NCI-H345 treated with DMSO at 0.1 percent for 48 hours (cell line): ENCODE results near the gene CRYM.
A peak's percentile ranks its signal among the peaks of the same experiment; 100 is the strongest.
"Not testable (repeated sequence)": the region's sequence is repeated elsewhere in the genome, so short reads cannot be mapped to it uniquely, and the experiment has no call there.

Experiments
- DNase-seq: peaks from one replicate; lab custom pipeline; 2025; ENCODE audit not compliant: unreplicated experiment; lab: John Stamatoyannopoulos, UW

CRYM gene

DNA sequence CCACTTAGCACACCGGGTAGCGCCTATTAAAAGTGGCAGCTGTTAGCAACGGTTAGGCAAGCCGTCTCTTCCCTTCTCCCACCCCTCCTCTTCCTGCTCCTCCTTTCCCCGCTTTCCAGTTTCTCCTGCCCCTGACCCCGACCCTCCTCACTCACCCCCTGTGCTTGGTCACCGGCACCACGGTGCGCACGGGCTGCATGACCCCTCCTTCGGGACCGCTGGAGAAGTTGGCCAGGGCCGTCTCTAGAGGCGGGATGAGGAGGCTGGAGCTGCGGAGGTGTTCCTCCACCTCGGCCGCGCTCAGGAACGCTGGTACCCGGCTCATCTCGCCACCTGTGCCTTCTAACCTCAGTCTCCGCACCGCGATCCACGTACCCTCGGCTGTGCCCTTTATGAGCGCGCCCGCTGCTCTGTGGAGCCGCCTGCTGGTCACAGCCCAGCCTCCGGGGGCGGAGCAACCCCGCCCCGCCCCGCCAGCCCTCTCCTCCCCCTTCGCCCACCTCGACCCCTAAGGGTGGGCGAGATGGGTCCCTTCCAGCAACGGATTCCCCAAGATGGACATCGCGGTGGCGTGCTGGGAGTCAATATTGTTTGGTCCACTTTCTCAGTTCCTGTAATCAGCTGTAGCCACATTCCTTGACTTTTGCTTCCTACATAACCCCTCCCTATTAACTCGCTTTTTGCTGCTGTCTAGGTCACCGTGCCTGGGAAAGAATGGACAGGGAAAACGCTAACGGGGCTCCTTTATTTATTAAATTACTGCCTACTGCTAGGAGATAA, at the start of gene CRYM:
Gene CRYM (minus strand): TSS at position 364 of the 780 bp plus-strand sequence. CDS start 39 bp downstream, at position 325.
- peak; percentile 58 for DNase-seq

DNA sequence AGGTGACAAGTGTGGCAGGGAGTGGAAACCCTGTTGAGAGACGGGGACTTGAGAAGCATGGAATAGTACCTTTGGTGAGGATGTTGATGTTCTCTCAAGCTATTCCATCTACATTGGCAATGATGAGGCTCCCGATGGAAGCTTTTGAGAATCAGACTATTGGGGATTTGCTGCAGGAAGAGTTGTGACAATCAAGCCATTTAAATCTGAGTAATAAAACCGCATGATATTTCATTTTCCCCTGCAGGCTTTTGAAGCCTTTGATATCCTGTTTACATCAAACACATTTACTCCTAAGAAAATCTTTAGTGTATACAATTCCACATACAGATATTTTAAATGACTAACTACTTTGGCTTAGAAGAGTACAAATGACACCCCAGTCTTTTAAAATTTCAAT, 49.0 kb upstream of the CRYM start:
- no peak for DNase-seq

DNA sequence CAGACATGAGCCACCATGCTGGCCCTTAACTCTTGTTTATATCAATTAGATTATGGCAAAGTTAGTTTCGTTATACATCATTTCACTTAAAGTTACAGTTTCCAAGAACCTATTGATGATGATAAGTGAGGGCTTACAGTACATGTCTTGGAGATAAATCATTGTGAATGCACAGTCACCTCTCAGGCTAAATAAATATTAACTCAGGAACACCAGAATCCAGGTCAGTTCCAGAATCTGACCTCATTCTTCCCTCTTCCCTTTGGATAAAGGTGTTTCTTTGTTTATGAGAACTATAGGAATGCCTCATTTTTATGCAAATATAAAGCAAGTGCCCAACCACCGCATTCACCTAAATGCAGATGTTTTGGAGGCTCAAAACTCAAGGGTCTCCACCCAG, 48.4 kb upstream of the CRYM start:
- no peak for DNase-seq

DNA sequence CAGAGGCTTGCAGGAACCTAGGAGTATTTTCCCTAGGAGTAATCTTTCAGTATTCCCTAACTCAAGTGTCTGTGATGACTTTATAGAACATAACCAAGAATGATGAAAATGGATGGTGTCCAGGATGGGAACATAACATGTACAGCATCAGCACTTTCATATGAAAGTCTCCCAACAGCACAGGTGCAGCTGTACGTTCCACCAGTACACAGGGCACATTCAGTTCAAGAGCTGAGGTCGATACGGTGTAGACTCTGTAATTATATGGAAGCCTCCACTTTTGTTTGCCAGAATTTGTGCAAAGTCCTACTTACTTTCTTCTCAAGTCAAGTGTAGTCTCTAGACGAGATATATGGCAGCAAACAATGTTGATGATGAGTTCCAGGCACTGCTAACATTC, 46.2 kb upstream of the CRYM start:
- no peak for DNase-seq

DNA sequence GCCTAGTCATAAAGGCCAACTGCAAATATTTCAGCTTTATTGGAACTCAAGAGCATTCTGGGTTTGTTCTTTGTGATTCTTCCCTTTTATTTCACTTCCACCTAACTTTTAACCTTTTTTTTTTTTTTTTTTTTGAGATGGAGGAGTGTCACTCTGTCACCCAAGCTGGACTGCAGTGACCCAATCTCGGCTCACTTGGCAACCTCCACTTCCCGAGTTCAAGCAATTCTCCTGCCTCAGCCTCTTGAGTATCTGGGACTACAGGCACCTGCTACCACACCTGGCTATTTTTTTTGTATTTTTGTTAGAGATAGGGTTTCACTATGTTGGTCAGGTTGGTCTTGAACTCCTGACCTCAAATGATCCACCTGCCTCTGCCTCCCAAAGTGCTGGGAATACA, 44.2 kb upstream of the CRYM start:
- DNase-seq, result not testable (repeated sequence)

DNA sequence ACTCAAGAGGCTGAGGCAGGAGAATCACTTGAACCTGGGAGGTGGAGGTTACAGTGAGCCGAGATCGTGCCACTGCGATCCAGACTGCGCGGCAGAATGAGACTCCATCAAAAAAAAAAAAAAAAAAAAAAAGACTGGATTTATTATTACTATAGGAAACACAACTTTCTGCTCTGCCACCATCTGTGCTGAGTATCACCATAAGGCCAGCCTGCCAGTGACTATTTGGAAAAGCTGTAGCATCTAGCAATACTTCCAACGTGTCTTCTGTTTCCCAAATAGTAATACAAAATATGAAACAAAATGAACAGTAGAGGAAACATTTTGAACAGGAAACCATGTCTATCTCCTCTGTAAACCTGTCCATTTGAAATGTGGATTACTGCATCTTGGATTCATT, 43.6 kb upstream of the CRYM start:
- DNase-seq, result no peak

DNA sequence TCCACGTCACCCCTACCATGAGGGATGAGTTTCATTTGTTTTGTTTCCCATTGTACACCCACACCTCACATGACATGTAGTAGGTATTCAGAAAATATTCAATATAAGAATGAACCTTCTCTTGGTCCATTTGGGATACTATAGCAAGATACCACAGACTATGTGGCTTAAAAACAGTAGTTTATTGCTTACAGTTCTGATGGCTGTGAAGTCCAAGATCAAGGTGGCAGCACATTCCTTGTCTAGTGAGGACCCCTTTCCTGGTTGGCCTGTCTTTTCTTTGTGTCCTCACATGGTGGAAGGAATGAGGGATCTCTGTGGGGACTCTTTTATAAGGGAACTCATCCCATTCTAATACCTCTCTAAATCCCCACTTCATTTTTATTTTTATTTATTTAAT, 36.2 kb upstream of the CRYM start:
- DNase-seq, result no peak

DNA sequence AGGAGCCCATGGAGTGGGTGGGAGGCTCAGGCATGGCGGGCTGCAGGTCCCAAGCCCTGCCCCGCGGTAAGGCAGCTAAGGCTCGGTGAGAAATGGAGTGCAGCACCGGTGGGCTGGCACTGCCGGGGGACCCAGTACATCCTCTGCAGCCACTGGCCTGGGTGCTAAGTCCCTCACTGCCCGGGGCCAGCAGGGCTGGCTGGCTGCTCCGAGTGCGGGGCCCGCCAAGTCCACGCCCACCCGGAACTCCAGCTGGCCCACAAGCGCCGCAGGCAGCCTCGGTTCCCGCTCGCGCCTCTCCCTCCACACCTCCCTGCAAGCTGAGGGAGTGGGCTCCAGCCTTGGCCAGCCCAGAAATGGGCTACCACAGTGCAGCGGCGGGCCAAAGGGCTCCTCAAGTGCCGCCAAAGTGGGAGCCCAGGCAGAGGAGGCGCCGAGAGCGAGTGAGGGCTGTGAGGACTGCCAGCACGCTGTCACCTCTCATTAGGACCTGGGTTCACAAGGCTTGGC, 34.8 kb upstream of the CRYM start:
- not testable (repeated sequence) for DNase-seq

DNA sequence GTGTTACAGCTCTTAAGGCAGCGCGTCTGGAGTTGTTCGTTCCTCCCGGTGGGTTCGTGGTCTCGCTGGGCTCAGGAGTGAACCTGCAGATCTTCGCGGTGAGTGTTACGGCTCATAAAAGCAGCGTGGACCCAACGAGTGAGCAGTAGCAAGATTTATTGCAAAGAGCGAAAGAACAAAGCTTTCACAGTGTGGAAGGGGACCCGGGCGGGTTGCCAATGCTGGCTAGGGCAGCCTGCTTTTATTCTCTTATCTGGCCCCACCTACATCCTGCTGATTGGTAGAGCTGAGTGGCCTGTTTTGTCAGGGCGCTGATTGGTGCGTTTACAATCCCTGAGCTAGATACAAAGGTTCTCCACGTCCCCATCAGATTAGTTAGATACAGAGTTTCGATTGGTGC, 34.0 kb upstream of the CRYM start:
- not testable (repeated sequence) for DNase-seq

DNA sequence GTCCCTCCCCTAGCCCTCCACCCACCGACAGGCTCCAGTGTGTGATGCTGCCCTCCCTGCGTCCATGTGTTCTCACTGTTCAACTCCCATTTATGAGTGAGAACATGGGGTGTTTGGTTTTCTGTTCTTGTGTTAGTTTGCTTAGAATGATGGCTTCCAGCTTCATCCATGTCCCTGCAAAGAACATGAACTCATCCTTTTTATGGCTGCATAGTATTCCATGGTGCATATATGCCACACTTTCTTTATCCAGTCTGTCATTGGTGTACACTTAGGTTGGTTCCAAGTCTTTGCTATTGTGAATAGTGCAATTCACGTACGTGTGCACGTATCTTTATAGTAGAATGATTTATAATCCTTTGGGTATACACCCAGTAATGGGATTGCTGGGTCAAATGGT, 28.6 kb upstream of the CRYM start:
- DNase-seq, result not testable (repeated sequence)

DNA sequence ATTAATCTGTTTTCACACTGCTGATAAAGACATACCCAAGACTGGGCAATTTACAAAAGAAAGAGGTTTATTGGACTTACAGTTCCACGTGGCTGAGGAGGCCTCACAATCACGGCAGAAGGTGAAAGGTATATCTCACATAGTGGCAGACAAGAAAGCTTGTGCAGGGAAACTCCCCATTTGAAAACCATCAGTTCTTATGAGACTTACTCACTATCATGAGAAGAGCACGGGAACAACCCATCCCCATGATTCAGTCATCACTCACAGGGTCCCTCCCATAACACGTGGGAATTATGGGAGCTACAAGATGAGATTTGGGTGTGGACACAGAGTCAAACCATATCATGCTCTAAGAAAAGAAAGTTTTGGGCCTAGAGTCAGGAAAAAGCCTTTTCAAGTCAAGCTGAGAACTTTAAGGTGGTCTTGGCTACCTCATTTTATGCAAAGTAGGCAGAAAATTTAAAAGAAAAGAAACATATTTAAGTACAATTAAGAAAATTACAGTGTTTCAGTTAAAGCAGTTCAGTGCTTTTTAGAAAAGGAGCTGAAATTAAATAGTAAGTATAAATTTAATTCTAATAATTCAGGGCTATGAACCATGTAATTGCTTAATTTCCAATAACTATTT, 24.9 kb upstream of the CRYM start:
- DNase-seq, result no peak

DNA sequence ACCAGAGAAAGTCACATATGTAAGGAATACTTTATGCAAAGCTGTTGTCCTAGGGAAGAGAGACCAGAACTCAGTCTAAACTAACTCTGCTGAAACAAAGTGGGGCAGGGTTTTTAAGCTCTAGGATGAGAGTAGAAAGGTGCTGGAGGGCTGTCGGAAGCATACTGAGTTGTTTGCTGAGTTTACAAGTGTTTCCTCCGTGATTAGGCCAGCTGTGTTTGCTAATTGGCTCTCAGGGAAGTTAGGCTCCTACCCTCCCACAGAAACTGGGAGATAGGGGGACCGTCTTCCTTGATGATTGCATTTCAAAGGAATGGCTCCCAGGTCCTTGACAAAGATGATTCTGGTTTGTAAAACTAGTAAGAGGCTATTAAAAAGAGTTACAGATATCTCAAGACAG, 24.4 kb upstream of the CRYM start:
- no peak for DNase-seq

DNA sequence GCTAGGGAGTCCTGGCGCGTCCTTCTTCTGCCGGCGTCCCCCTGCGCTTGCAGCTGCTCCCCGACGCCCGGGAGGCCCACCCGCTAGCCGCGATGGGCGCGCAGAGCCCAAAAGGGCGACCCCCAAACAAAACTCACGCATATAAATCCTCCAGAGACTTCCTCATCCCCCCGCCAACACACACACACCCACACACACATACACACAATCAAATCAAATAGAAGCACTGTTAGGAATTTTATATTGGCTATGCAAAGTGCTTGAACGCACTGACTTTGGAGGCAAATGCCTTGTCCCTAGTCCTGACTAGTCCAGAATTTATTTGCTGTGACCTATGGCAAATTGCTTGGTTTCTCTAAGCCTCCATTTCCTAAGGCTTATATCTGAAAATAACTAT, 23.8 kb upstream of the CRYM start:
- no peak for DNase-seq

DNA sequence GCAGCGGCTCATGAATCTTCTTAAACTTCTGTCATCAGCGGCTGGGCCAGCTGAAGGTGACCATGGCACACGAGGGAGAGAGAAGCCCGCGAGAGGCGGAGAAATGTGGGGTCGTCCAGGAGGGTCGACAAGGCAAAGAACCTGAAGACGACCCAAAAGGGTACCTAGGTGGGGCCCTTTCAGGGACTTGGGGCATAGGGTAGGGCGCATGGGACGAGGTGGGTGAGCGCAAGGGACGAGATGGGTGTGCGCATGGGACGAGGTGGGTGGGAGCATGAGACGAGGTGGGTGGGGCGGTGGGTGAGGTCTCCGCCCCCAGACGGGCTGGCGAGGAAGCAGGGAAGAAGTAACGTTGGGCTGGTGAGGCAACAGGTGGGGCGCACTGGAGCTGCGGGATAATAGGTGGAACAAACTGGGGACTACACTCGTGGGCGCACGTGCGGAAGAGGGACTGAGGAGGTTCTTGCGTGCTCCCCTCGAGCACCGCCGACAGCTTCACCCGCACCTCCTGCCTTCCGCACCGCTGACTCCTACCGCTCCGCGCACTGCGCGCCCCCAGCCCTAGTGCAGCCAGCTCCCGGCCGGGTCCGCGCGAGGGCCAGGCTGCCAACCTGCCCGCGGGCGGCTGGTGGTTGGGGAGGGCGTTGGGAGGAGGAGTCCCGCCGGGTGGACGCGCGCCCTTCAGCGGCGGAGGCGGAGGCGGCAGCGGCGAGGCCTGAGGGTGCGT, 23.2 kb upstream of the CRYM start:
- DNase-seq, result peak; percentile 57

DNA sequence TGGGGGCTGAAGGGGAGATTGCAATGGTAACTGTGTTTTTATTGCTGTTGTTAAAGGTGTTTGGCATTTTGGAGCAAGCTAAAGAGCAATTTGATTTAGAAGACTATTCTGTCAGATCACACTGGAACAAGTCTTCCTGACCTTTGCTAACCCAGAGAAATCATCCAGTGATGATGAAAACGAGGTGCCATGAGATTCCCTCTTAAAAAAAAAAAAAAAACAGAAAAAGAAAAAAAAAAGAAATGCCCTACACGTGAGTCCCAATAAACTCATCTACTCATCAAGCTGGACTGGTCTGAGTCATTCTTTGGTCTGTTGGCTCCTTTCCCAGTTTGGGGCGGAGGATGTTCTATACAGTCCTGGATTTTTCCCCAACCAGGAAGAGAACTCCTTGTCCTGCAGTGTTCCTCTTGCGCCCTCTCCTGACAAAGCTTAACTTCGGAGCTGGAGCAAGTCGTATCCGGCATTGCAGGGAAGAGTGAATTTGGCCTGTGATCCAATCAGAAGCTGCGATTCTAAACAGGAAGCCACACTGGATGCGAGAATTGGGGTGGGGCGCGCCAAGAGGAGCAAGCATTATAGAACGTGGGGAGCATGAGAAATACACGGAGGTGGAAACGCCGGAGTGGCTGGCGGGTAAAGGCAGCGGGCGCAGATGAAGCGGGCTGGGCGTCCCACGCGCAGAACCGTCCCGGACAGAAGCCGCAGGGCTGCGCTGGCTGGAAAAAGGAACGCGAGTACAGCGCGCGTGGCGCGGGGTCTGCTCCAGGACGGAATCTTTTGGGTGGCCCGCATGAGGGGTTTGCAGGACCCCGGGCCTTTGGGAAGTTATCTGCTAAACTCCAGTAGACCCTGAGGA, 22.4 kb upstream of the CRYM start:
- peak; percentile 93 for DNase-seq

DNA sequence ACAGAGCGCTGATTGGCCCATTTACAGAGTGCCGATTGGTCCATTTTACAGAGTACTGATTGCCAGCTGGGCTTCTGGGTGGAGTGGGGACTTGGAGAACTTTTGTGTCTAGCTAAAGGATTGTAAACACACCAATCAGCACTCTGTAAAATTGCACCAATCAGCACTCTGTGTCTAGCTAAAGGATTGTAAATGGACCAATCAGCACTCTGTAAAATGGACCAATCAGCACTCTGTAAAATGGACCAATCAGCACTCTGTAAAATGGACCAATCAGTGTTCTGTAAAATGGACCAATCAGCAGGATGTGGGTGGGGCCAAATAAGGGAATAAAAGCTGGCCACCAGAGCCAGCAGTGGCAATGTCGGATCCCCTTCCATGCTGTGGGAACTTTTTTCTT, 11.7 kb upstream of the CRYM start:
- not testable (repeated sequence) for DNase-seq

DNA sequence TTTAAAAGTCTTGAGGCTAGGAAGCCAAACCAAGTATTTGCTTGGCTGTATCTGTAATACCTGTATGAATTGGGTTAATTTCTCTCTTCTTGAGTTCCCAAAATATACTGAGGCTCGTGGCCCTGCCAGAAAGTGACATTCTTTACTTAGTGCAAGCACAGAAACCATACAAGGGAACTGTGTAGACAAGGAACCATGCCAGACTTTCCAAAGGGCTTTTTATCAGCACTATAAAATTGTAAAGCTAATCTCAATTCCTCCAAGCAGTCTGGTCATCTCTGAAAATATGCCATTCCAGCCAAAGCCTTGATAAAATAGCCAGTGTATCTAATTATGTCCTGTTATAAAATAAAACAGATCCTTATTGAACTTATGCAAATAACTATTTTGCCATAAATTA, 7.2 kb upstream of the CRYM start:
- no peak for DNase-seq

DNA sequence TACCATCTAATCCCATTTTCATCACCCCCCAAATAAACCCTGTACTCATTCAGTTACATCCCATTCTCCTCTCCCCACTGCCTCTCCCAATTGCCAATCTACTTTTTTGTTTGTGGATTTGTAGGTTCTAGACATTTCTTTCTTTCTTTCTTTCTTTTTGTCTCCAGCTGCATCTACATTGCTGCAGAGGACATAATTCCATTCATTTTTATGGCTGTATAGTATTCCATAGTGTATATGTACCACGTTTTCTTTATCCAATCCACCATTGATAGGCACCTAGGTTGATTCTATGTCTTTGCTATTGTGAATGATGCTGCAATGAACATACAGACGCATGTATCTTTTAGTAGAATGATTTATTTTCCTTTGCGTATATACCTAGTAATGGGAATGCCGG, 6.3 kb upstream of the CRYM start:
- no peak for DNase-seq

DNA sequence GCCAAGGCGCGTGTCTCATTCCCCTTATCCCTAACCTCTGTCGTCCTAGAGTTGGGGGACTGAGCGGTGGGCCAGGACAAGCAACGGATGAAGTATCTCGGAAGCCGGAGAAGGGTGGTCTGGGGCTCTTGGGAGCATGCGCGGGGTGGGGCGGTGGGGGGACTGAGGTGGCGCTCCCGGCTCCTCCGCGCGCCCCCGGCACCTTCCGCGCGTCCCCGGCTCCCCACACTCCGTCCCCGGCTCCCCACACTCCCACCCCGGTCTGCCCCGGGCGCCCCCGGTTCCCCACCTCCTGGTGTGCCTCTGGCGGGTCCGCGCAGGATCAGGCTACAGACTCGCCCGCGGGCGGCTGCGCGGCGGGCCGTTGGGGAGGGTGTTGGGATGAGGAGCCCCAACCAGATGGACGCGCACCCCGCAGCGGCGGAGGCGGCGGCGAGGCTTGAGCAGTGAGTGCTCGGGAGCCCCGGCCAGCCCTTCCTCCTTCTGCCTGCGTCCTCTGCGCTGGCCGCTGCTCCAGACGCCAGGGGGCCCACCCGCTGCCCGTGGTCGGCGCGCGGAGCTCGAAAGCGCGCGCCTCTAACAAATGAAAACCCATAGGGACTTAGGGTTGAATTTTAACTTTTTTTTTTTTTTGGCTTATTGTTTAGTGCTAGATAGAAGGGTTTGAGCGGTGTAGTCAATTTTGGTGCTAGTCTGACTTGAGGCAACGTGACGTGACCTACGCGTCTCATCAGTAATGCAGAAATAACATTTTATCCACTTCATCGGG, 5.6 kb upstream of the CRYM start:
- DNase-seq, result no peak

DNA sequence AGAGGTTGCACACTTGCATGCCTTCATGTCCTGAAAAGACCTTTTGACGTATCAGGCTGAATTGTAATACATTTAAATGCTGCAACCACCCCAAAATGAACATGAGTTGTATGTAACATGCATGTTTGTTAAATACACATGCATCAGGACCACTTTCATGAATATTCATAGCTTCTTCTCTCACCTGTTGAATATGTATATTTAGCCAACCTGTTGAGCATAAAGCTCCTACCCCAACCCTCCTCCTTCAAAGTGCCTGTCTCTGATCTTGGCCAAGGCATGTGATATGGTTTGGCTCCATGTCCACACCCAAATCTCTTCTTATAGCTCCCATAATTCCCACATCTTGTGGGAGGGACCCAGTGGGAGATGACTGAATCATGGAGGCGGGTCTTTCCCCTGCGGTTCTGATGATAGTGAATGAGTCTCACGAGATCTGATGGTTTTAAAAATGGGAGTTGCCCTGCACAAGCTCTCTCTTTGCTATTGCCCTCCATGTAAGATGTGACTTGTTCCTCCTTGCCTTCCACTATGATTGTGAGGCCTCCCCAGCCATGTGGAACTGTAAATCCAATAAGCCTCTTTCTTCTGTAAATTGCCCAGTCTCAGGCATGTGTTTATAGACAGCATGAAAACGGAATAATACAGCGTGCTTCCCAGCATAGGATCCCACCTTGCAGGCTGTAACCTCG, 3.8 kb upstream of the CRYM start:
- no peak for DNase-seq
